ENCODE measurements around the gene GPR55.
A peak's percentile ranks its signal among the peaks of the same experiment; 100 is the strongest.

The GPR55 gene

GRCh38 chr2:230900336-230900995 lies 24.6 kb downstream of the GPR55 start:
- DNase-seq (ENCODE audit: low read depth): no peak

GRCh38 chr2:230899786-230900185 lies 25.3 kb downstream of the GPR55 start:
- no peak for DNase-seq (ENCODE audit: low read depth)

GRCh38 chr2:230899287-230899686 lies 25.8 kb downstream of the GPR55 start:
- DNase-seq (ENCODE audit: low read depth): no peak

- DNase-seq (ENCODE audit: low read depth): no peak
These were observed 26.3 kb downstream of the GPR55 start for GRCh38 chr2:230898713-230899091.

- no peak for DNase-seq (ENCODE audit: low read depth)
These were observed 26.9 kb downstream of the GPR55 start for GRCh38 chr2:230898016-230898712.

- no peak for DNase-seq (ENCODE audit: low read depth)
These were observed 28.5 kb downstream of the GPR55 start for GRCh38 chr2:230896346-230897115.

- DNase-seq (ENCODE audit: low read depth): no peak
These were observed 29.3 kb downstream of the GPR55 start for GRCh38 chr2:230895536-230896345.

- no peak for DNase-seq (ENCODE audit: low read depth)
These were observed 30.9 kb downstream of the GPR55 start for GRCh38 chr2:230893841-230894781.

- no peak for DNase-seq (ENCODE audit: low read depth)
These were observed 31.7 kb downstream of the GPR55 start for GRCh38 chr2:230893338-230893737.

GRCh38 chr2:230891509-230891908 lies 33.5 kb downstream of the GPR55 start:
- no peak for DNase-seq (ENCODE audit: low read depth)

GRCh38 chr2:230891064-230891463 lies 34.0 kb downstream of the GPR55 start:
- no peak for DNase-seq (ENCODE audit: low read depth)

GRCh38 chr2:230890646-230891045 lies 34.4 kb downstream of the GPR55 start:
- DNase-seq (ENCODE audit: low read depth): no peak

GRCh38 chr2:230889911-230890601 lies 35.0 kb downstream of the GPR55 start:
- DNase-seq (ENCODE audit: low read depth): no peak

GRCh38 chr2:230888824-230889400 lies 36.1 kb downstream of the GPR55 start:
- no peak for DNase-seq (ENCODE audit: low read depth)

- DNase-seq (ENCODE audit: low read depth): no peak
These were observed 37.7 kb downstream of the GPR55 start for GRCh38 chr2:230887342-230887741.

- DNase-seq (ENCODE audit: low read depth): no peak
These were observed 38.4 kb downstream of the GPR55 start for GRCh38 chr2:230886671-230887071.

- no peak for DNase-seq (ENCODE audit: low read depth)
These were observed 38.8 kb downstream of the GPR55 start for GRCh38 chr2:230886206-230886605.

GRCh38 chr2:230885463-230886130 lies 39.4 kb downstream of the GPR55 start:
- peak; percentile 7 for DNase-seq (ENCODE audit: low read depth)

- no peak for DNase-seq (ENCODE audit: low read depth)
These were observed 43.2 kb downstream of the GPR55 start for GRCh38 chr2:230881840-230882239.

GRCh38 chr2:230879891-230880290 lies 45.2 kb downstream of the GPR55 start:
- DNase-seq (ENCODE audit: low read depth): no peak

Data from GM04504 (cell line).